ENCODE data around the gene PTPRG.

The PTPRG gene

DNA sequence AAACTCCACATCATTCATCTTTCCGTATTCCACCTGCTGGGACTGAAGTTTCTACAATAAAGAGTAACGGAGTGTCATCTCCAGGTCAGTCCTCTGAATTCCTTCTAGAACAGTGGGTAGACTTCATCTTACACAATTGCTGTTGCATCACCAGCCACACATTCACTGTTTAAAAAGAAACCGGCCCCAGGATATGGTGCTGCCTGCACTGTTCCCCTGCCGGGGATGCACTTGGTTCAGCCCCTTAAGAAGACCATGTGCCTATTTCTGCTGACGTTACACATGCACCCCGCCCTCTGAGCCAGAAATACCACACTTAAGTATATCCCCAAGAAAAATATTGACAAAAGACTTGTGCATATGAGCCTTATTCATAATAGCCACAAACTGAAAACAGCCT, 578.6 kb downstream of the PTPRG start:
- Histone ChIP-seq H3K9me3 (ENCODE audit: control insufficient read depth, low read length) (no peaks in the 10 kb centered on the region), H3K9ac (ENCODE audit: low read length) (no peak overlapping the region), H3K4me3 (ENCODE audit: low read length) (no peak overlapping the region), H3K4me1 (ENCODE audit: control insufficient read depth, insufficient read depth, low read length) (no peaks in the 10 kb centered on the region), H3K36me3 (ENCODE audit: control insufficient read depth, insufficient read depth, low read length) (no peaks in the 10 kb centered on the region), H3K27me3 (ENCODE audit: control insufficient read depth, insufficient read depth, low read length) (no peaks in the 10 kb centered on the region)

DNA sequence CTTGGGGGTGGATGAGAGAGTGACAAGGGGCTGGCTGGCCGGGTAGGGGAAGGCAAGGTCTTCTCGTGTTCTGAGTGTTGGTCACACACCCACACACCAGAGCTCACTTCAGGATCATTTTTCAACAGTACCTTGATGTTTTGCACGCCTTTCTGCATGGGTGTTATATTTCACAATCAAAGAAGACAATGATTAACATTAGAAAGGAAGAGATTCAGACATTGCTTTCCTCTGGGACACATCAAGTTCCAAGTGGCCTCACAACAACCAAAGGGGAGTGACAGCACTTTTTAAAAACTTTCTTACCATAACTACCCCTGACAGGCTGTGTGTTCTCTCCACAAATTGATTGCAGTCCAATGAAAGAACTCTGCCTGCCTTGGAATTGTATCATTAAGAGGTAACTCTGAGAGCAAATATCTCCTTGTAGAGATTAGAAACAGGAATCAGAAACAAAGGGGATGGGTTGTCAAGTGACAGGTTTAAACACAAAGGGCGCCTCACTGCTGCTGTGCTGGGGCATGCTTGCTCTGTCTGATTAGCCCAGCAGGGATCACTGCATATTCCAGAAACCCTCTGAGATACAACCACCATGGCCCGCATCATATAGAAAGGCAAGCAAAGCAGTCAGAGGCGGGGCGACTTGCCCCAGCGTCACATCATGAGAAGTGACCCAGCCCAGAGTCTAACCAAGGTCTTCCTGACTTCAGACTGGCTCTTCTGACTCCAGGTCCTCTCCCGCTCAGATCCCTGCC, 581.1 kb downstream of the PTPRG start:
- no peaks in the 10 kb centered on the region for H3K4me1 ChIP-seq (ENCODE audit: control insufficient read depth, insufficient read depth, low read length)
- no peaks in the 10 kb centered on the region for H3K9me3 ChIP-seq (ENCODE audit: control insufficient read depth, low read length)
- H3K9ac ChIP-seq (ENCODE audit: low read length), result no peak overlapping the region
- no peaks in the 10 kb centered on the region for H3K36me3 ChIP-seq (ENCODE audit: control insufficient read depth, insufficient read depth, low read length)
- H3K4me3 ChIP-seq (ENCODE audit: low read length), result no peak overlapping the region
- no peaks in the 10 kb centered on the region for H3K27me3 ChIP-seq (ENCODE audit: control insufficient read depth, insufficient read depth, low read length)

DNA sequence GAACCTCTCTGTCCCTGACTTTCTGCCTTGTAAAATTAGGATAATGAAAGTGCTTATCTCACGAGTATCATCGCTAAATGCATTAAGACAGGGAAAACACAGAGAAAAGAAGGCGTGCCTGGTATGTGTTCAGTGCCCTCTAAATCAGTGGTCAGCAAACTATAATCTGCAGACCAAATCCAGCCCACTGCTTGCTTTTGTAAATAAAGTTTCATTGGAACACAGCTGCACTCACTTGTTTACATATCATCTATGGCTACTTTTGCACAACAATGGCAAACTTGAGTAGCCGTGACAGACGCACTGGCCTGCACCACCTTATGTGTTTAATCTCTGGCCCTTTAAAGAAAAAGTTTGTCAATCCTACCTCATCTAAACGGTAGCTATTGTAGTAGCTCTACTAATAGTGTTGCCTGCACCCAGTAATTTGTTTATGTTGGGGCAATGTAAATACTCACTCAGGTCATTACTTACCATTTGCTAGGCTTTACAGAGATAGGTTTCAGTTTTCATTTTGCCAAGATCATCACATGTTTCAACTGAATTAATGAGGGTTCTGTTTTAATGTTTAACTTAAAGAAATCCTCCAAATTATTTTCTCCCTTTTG, 582.6 kb downstream of the PTPRG start:
- Histone ChIP-seq H3K27me3 (ENCODE audit: control insufficient read depth, insufficient read depth, low read length) (no peaks in the 10 kb centered on the region), H3K36me3 (ENCODE audit: control insufficient read depth, insufficient read depth, low read length) (no peaks in the 10 kb centered on the region), H3K9ac (ENCODE audit: low read length) (no peak overlapping the region), H3K4me1 (ENCODE audit: control insufficient read depth, insufficient read depth, low read length) (no peaks in the 10 kb centered on the region), H3K4me3 (ENCODE audit: low read length) (no peak overlapping the region), H3K9me3 (ENCODE audit: control insufficient read depth, low read length) (no peaks in the 10 kb centered on the region)

DNA sequence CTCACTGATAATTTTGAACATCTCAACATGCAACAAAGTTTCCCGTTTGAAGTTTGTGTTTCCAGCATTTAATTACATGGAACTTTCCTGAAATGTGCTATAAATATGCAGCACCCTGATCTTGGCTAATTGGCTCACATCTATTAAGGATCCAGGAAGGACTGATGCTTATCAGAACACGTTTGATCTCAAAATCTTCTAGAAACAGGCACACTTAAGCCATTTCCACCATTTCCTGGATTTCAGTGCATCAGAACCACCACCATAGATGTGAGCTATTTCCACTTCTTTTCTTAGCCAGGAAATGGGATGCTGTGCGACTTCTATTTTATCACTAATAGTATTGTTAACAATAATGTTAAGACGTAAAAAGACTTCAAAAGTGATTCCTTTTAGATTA, 583.1 kb downstream of the PTPRG start:
- Histone ChIP-seq H3K9ac (ENCODE audit: low read length) (no peak overlapping the region), H3K9me3 (ENCODE audit: control insufficient read depth, low read length) (no peaks in the 10 kb centered on the region), H3K4me3 (ENCODE audit: low read length) (no peak overlapping the region), H3K27me3 (ENCODE audit: control insufficient read depth, insufficient read depth, low read length) (no peaks in the 10 kb centered on the region), H3K36me3 (ENCODE audit: control insufficient read depth, insufficient read depth, low read length) (no peaks in the 10 kb centered on the region), H3K4me1 (ENCODE audit: control insufficient read depth, insufficient read depth, low read length) (no peaks in the 10 kb centered on the region)

DNA sequence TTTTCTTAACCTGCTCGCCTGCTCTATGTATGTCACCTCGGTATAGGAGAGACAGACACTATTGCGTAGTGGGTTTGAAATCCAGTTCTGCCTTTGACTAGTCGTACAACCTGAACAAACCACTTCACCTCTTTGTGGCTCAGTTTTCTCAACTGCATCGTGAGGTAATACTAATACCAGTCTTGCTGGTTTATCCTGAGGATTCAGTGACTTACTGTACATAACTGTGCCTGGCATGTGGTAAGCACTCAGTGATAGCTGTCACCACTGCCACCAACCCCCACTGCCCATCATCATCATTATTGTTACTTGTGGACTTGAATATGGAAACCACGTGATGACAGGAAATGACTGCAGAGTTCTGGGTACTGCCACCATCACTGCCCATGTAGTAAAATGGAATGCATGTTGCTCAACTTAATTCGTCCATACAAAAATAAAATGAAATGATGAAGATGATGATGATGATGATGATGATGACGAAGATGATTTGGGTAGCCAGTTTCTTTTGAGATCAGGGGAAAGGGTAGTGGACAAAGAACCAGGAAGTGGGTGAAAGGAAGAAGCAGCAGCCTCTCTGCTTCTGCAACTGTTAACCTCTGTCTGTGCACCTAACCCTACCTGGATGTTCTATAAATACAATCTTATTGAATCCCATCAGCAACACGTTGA, 583.9 kb downstream of the PTPRG start:
- no peaks in the 10 kb centered on the region for H3K27me3 ChIP-seq (ENCODE audit: control insufficient read depth, insufficient read depth, low read length)
- H3K4me1 ChIP-seq (ENCODE audit: control insufficient read depth, insufficient read depth, low read length), result no peaks in the 10 kb centered on the region
- H3K9me3 ChIP-seq (ENCODE audit: control insufficient read depth, low read length), result no peaks in the 10 kb centered on the region
- no peak overlapping the region for H3K9ac ChIP-seq (ENCODE audit: low read length)
- H3K4me3 ChIP-seq (ENCODE audit: low read length), result no peak overlapping the region
- no peaks in the 10 kb centered on the region for H3K36me3 ChIP-seq (ENCODE audit: control insufficient read depth, insufficient read depth, low read length)

DNA sequence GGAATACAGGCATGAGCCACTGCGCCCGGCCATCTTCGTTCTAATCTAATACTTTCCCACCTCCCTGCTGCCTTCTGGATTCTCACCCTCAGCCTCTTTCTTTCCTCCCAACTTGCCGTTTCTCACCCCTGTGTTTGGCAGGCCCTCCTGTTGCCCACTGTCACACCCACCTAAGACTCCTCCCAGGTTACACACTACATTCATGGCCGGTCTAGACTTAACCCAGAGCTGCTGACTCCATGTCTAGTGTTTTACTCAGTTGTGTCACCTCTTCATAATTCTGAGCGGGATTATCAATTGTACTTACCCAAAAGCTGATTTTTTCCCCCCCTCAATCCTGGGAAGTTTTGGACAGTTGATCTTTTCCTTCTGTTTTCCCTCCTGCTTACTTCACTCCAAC, 588.2 kb downstream of the PTPRG start:
- H3K4me3 ChIP-seq (ENCODE audit: low read length), result no peak overlapping the region
- no peaks in the 10 kb centered on the region for H3K9me3 ChIP-seq (ENCODE audit: control insufficient read depth, low read length)
- H3K9ac ChIP-seq (ENCODE audit: low read length), result no peak overlapping the region
- no peaks in the 10 kb centered on the region for H3K27me3 ChIP-seq (ENCODE audit: control insufficient read depth, insufficient read depth, low read length)
- no peaks in the 10 kb centered on the region for H3K4me1 ChIP-seq (ENCODE audit: control insufficient read depth, insufficient read depth, low read length)
- H3K36me3 ChIP-seq (ENCODE audit: control insufficient read depth, insufficient read depth, low read length), result no peaks in the 10 kb centered on the region

DNA sequence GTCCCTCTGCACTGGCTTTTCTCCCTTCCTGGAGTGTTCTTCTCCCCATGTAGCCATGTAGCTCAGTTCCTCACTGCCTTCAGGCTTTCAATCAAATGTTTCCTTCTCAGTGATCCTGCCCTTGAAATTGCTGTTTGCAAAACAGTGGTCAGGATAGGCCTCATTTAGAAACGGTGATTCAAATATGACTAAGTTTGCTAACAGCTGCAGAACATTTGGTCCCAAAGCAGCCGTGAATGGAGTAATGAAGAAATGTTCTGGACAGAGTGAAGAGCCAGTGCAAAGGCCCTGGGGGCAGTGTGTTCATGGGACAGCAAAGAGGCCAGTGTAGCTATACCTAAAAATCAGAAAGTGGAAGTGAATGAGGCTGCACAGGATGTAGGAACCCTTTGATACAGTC, 588.6 kb downstream of the PTPRG start:
- H3K27me3 ChIP-seq (ENCODE audit: control insufficient read depth, insufficient read depth, low read length), result no peaks in the 10 kb centered on the region
- no peaks in the 10 kb centered on the region for H3K9me3 ChIP-seq (ENCODE audit: control insufficient read depth, low read length)
- H3K9ac ChIP-seq (ENCODE audit: low read length), result no peak overlapping the region
- H3K4me1 ChIP-seq (ENCODE audit: control insufficient read depth, insufficient read depth, low read length), result no peaks in the 10 kb centered on the region
- no peaks in the 10 kb centered on the region for H3K36me3 ChIP-seq (ENCODE audit: control insufficient read depth, insufficient read depth, low read length)
- H3K4me3 ChIP-seq (ENCODE audit: low read length), result no peak overlapping the region

DNA sequence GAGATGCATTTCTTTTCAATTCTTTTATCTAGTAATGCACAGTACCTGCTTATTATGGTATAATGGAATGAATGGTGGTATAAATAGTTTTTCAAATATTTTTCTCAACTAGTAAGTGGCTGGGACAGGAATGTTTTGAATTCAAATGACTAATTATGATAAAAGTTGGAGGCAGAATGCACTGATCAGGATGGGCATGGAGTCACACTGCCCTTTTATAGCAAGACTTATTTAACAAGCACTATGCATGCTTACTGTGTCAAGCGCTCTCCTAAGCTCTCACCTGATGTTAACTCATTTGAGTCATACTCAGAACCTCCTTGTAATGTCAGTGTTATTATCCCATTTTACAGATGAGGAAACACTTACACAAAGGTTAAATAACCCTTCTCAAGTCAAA, 590.2 kb downstream of the PTPRG start:
- Histone ChIP-seq H3K4me1 (ENCODE audit: control insufficient read depth, insufficient read depth, low read length) (no peaks in the 10 kb centered on the region), H3K36me3 (ENCODE audit: control insufficient read depth, insufficient read depth, low read length) (no peaks in the 10 kb centered on the region), H3K9me3 (ENCODE audit: control insufficient read depth, low read length) (no peaks in the 10 kb centered on the region), H3K4me3 (ENCODE audit: low read length) (no peak overlapping the region), H3K27me3 (ENCODE audit: control insufficient read depth, insufficient read depth, low read length) (no peaks in the 10 kb centered on the region), H3K9ac (ENCODE audit: low read length) (no peak overlapping the region)

DNA sequence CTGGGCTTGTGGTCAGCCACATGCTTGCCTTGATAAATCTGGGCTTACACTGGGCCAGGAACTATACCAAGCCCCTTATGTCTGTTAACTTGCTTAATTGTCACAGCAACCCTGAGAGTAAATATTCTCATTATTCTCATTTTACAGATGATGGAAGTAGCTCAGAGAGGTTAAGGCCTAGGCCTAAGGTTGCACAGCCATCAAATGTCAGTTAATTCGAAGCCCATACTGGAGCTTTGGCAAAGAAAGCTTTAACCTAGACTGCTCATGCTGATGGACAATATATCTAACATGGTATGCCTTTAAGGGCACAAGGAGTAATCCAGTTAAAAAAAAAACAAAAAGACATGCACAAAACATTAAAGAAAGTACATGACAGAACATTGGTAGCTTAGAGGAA, 591.9 kb downstream of the PTPRG start:
- no peaks in the 10 kb centered on the region for H3K4me1 ChIP-seq (ENCODE audit: control insufficient read depth, insufficient read depth, low read length)
- H3K36me3 ChIP-seq (ENCODE audit: control insufficient read depth, insufficient read depth, low read length), result no peaks in the 10 kb centered on the region
- H3K27me3 ChIP-seq (ENCODE audit: control insufficient read depth, insufficient read depth, low read length), result no peaks in the 10 kb centered on the region
- no peak overlapping the region for H3K4me3 ChIP-seq (ENCODE audit: low read length)
- H3K9me3 ChIP-seq (ENCODE audit: control insufficient read depth, low read length), result no peaks in the 10 kb centered on the region
- H3K9ac ChIP-seq (ENCODE audit: low read length), result no peak overlapping the region

DNA sequence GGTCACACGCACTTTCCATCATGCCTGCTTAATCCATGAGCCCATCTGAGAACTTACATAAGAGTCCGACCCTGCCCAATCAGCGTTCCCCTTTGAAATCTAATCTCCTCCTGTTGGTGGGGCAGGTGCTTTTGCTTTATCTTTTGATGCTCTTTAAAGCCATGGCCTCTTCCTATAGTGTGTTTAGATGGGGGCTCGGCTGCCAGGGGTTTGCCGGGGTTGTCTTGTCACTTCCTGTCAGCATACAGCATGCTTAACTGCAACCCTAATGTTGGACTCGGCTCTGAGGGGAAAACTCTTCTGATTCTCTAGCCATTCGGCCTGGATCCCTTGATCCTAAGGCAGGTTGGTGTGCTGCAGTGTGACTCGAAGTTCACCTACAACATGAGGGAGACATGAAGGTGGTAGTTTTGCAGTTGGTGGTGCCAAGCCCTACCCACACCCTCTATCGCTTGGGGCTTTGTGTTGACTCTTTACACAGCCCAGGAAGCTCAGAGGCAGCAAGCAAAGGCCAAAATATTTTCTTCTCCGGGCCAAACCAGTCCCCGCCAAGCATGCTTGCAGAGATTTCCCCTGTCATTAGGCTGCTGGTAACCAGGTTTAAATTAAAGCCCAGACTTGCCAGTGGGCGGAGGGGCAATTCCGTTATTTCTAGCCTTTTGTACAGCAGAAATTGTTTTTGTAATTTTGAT, 593.2 kb downstream of the PTPRG start:
- Histone ChIP-seq H3K4me3 (ENCODE audit: low read length) (no peak overlapping the region), H3K36me3 (ENCODE audit: control insufficient read depth, insufficient read depth, low read length) (no peaks in the 10 kb centered on the region), H3K9me3 (ENCODE audit: control insufficient read depth, low read length) (no peaks in the 10 kb centered on the region), H3K27me3 (ENCODE audit: control insufficient read depth, insufficient read depth, low read length) (no peaks in the 10 kb centered on the region), H3K4me1 (ENCODE audit: control insufficient read depth, insufficient read depth, low read length) (no peaks in the 10 kb centered on the region), H3K9ac (ENCODE audit: low read length) (no peak overlapping the region)

DNA sequence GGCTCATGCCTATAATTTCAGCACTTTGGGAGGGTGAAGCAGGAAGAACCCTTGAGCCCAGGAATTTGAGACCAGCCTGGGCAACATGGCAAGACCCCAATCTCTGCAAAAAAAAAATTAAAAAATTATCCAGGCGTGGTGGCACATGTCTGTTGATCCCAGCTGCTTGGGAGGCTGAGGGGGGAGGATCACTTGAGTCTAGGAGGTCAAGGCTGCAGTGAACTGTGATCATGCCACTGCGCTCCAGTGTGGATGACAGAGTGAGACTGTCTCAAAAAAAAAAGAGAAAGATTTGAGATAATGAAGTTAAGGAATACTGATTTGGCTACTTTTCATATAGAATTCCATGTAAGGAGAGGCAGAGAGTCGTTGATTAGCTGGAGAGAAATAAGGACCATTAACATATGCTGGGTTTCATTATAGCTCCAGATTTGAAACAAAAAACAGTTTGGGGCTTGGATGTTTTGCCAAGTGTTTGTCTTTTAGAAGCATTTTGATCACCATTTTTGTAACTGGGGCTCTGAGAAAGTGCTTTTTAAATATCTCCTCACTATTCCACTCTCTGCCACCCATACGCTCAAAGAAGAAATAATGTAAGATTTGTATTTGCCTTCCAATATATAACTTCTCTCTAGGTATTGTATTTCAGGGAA, 597.8 kb downstream of the PTPRG start:
- Histone ChIP-seq H3K36me3 (ENCODE audit: control insufficient read depth, insufficient read depth, low read length) (no peaks in the 10 kb centered on the region), H3K9me3 (ENCODE audit: control insufficient read depth, low read length) (no peaks in the 10 kb centered on the region), H3K4me3 (ENCODE audit: low read length) (no peak overlapping the region), H3K9ac (ENCODE audit: low read length) (no peak overlapping the region), H3K4me1 (ENCODE audit: control insufficient read depth, insufficient read depth, low read length) (no peaks in the 10 kb centered on the region), H3K27me3 (ENCODE audit: control insufficient read depth, insufficient read depth, low read length) (no peaks in the 10 kb centered on the region)

DNA sequence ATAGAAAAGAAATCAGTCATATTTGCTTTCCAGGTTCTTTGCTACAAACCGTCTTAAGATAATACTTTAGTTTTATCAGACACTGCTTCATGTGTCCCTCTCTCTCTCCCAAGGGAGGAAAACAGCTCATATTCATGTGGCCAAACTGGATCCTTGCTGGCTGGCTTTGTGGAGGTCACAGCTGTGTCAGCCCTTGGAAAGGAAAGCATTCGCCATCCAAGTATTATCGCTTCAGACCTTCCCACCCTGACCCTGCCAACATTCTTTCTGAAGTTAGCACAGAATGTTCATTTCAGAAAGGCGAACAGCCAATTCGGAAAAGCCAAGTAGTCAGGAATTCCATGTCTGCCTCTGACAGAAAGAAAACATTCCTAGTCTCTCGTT, 598.3 kb downstream of the PTPRG start:
- Histone ChIP-seq H3K4me1 (ENCODE audit: control insufficient read depth, insufficient read depth, low read length) (no peaks in the 10 kb centered on the region), H3K4me3 (ENCODE audit: low read length) (no peak overlapping the region), H3K9ac (ENCODE audit: low read length) (no peak overlapping the region), H3K27me3 (ENCODE audit: control insufficient read depth, insufficient read depth, low read length) (no peaks in the 10 kb centered on the region), H3K36me3 (ENCODE audit: control insufficient read depth, insufficient read depth, low read length) (no peaks in the 10 kb centered on the region), H3K9me3 (ENCODE audit: control insufficient read depth, low read length) (no peaks in the 10 kb centered on the region)

Measured in mucosa of stomach (tissue), 1 donor.